Colonic mucosa (tissue), 4 donors: ENCODE results near the gene AQP3. TPM values are rescaled to one million over a fixed set of nuclear protein-coding genes. Genes with fewer than 3 reads are reported as not detected.

ENCODE experiments used
- DNase-seq: peaks from one replicate; pipeline ENCODE4 v3.0.0-alpha.2; 2020
- H3K27ac ChIP-seq: fragments of 200-600 bp; one replicate; pipeline ENCODE4 v1.8.0; 2021
- H3K27me3 ChIP-seq: fragments of 200-600 bp; one replicate; pipeline ENCODE4 v1.8.0; 2021
- H3K36me3 ChIP-seq: fragments of 200-600 bp; one replicate; pipeline ENCODE4 v1.8.0; 2021
- H3K4me1 ChIP-seq: fragments of 200-600 bp; one replicate; pipeline ENCODE4 v1.8.0; 2021; ENCODE audit warnings: mild to moderate bottlenecking
- H3K4me3 ChIP-seq: fragments of 200-600 bp; one replicate; pipeline ENCODE4 v1.8.0; 2021
- H3K9ac ChIP-seq, 2 donors: one replicate each; pipeline ENCODE4 v1.7.0; 2013; ENCODE audit warnings: control low read depth in 2 of 2, low read depth in 2 of 2, low read length in 2 of 2
- H3K9me3 ChIP-seq: fragments of 200-600 bp; one replicate; pipeline ENCODE4 v1.8.0; 2021
- intact Hi-C: fragments of 100-400 bp; cut with DNase I; formaldehyde crosslinking; loops from one replicate; pipeline ENCODE4 v1.14.1; 2022
- total RNA-seq, 2 donors: library from RNA; stranded (reverse); fragmentation: NEBNext Ultra II Directional in 1 of 2; extraction: Animal tissue kit (Norgen Biotek cat#: 25700) in 1 of 2; gene quantifications; one replicate each; pipeline ENCODE4 v1.2.1, GENCODE V29; 2021
- TF ChIP-seq, protein P1 (sequence below): fragments of 200-600 bp; IDR thresholded peaks from one replicate; pipeline ENCODE4 v1.8.0; 2022; ENCODE audit warnings: antibody characterized with exemption, mild to moderate bottlenecking
- donor health status: healthy.
- donor health status: DM: no; HTN: no; CAD: no.
- donor health status: DM: no; HTN: no; CAD: no.

AQP3 gene
- total RNA-seq, 2 donors from 2014 or later = 7.2 to 13.3 TPM

DNA sequence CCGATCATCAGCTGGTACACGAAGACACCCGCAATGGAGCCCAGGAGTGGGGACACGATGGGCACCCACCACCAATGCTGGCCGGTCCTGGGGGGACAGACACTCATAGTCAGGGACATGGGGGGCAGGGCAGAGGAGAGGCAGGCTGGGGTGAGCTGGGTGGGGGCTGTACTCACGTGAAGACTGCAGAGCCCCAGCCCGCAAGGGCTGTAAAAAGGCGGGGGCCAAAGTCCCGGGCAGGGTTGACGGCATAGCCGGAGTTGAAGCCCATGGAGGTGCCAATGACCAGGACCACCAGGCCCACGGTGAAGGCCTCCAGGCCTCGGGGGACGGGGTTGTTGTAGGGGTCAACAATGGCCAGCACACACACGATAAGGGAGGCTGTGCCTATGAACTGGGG is 5.3 kb downstream of the AQP3 start:
- DNase-seq = no peak
- Histone ChIP-seq H3K9me3 (no peaks in the 10 kb centered on the region), H3K4me1 (peaks cover 5% of the 10 kb centered on the region), H3K27ac (no peak overlapping the region), H3K27me3 (no peaks in the 10 kb centered on the region), H3K36me3 (no peaks in the 10 kb centered on the region), H3K4me3 (no peak overlapping the region), H3K9ac (no peak overlapping the region)
- TF ChIP-seq, protein P1, sequence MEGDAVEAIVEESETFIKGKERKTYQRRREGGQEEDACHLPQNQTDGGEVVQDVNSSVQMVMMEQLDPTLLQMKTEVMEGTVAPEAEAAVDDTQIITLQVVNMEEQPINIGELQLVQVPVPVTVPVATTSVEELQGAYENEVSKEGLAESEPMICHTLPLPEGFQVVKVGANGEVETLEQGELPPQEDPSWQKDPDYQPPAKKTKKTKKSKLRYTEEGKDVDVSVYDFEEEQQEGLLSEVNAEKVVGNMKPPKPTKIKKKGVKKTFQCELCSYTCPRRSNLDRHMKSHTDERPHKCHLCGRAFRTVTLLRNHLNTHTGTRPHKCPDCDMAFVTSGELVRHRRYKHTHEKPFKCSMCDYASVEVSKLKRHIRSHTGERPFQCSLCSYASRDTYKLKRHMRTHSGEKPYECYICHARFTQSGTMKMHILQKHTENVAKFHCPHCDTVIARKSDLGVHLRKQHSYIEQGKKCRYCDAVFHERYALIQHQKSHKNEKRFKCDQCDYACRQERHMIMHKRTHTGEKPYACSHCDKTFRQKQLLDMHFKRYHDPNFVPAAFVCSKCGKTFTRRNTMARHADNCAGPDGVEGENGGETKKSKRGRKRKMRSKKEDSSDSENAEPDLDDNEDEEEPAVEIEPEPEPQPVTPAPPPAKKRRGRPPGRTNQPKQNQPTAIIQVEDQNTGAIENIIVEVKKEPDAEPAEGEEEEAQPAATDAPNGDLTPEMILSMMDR = no peak
- intact Hi-C loops = no loop called here

GRCh38 chr9:33440609-33441008 is 6.8 kb downstream of the AQP3 start:
- intact Hi-C loops = no loop called here
- TF ChIP-seq, protein P1 = no peak
- Histone ChIP-seq H3K36me3 (no peaks in the 10 kb centered on the region), H3K4me3 (no peak overlapping the region), H3K4me1 (no peaks in the 10 kb centered on the region), H3K9ac (no peak overlapping the region), H3K27me3 (no peaks in the 10 kb centered on the region), H3K27ac (no peak overlapping the region), H3K9me3 (no peaks in the 10 kb centered on the region)
- no peak for DNase-seq

GRCh38 chr9:33440204-33440603 is 7.2 kb downstream of the AQP3 start:
- Histone ChIP-seq H3K9ac (no peak overlapping the region), H3K4me1 (no peaks in the 10 kb centered on the region), H3K27ac (no peak overlapping the region), H3K4me3 (no peak overlapping the region), H3K36me3 (no peaks in the 10 kb centered on the region), H3K9me3 (no peaks in the 10 kb centered on the region), H3K27me3 (no peaks in the 10 kb centered on the region)
- no peak for DNase-seq
- intact Hi-C loops = no loop called here
- TF ChIP-seq, protein P1 = no peak

DNA sequence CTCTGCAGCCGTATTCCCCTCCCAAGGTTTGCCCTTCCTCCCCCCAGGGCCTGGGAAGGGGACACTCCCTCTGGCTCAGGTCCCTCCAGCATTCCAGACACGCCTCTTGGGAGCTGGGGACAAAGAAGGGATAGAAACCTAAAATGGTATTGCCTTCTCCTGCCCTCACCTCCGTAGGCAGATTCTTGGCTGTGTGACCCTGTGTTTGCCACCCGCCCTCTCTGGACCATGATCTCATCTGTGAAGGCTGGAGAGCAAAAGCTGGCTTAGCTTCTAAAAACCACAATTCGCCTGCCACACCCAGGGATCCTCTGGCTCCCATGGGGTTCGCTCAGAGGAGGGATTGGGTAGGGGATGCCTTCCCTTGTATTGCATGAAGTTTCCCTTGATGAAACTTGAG is 7.7 kb downstream of the AQP3 start:
- Histone ChIP-seq H3K27me3 (no peaks in the 10 kb centered on the region), H3K27ac (no peak overlapping the region), H3K9me3 (no peaks in the 10 kb centered on the region), H3K4me3 (no peak overlapping the region), H3K36me3 (no peaks in the 10 kb centered on the region), H3K9ac (no peak overlapping the region), H3K4me1 (no peaks in the 10 kb centered on the region)
- TF ChIP-seq, protein P1 = no peak
- no peak for DNase-seq
- intact Hi-C loops = no loop called here

DNA sequence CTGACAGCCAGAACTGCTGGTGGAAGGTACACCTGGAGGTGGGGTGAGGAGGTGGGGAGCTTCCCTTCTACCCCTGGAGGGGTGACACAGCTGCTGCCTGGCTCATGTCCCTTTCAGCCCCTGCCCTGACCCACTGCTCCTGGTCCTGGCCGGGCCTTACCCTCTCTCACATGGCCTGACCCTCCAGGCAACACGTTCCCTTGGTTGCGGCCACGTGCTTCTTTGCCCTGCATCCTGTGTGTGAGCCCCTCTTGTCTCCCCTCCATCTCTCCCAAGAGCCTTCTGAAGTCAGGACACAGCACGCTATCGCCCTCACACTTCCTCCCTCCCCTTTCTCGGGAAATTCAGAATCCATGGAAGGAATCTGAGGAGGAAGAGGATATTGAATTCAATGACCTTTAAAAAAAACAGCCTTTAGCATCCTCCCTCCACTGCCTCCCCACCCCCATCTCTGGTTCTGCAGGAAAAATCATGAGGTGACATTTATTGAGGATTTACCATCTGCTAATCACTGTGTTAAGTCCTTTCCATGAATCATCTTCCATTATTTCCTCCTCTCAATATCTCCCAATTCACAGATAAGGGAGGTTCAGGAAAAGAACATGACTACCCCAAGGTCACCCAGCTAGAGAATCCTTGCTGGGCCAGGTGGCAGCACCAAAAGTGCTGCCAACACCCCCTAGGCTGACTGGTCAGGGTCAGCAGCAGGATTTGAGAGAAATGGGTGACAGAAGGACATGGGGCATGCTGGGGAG is 8.3 kb downstream of the AQP3 start:
- Histone ChIP-seq H3K4me1 (no peaks in the 10 kb centered on the region), H3K27ac (no peak overlapping the region), H3K9me3 (no peaks in the 10 kb centered on the region), H3K27me3 (no peaks in the 10 kb centered on the region), H3K4me3 (no peak overlapping the region), H3K36me3 (no peaks in the 10 kb centered on the region), H3K9ac (no peak overlapping the region)
- DNase-seq = no peak
- TF ChIP-seq, protein P1 = no peak
- intact Hi-C loops = no loop called here
